Prostate gland (tissue), 2 donors: ENCODE measurements around the gene TOMM22.

Experiments used
- CTCF ChIP-seq, 4 experiments: fragments of 200-600 bp in 2 of 4; fragments of 450-650 bp in 2 of 4; sonication (generic) in 2 of 4; IDR thresholded peaks; 1 replicate in 3 of 4; 2 replicates in 1 of 4; pipeline ENCODE4 v1.5.1; 2016 to 2019; ENCODE audit warnings: antibody characterized with exemption in 4 of 4, mild to moderate bottlenecking in 2 of 4, moderate library complexity in 2 of 4
- POLR2AphosphoS5 ChIP-seq: sonication (generic); formaldehyde crosslinking; IDR thresholded peaks from one replicate; pipeline ENCODE4 v1.6.1; 2017; ENCODE audit warnings: antibody characterized with exemption

- TF ChIP-seq CTCF (IDR thresholded peaks at IDR 0.05) (no peak), POLR2AphosphoS5 (no peak)
Observed at GRCh38 chr22:38674888-38675287, 6.9 kb upstream of the TOMM22 start.
